DMS114 treated with DMSO at 0.1 percent for 48 hours (cell line): ENCODE results near the gene CCDC93.

ENCODE experiments used
- DNase-seq: peaks from one replicate; lab custom pipeline; 2025; ENCODE audit not compliant: unreplicated experiment; lab: John Stamatoyannopoulos, UW

The CCDC93 gene

GRCh38 chr2:117918608-117919007 is 95.3 kb downstream of the CCDC93 start:
- no peak for DNase-seq

- DNase-seq = no peak
These were observed 96.5 kb downstream of the CCDC93 start for GRCh38 chr2:117917223-117917917.

- DNase-seq = no peak
These were observed 110.9 kb downstream of the CCDC93 start for GRCh38 chr2:117902933-117903332.

DNA sequence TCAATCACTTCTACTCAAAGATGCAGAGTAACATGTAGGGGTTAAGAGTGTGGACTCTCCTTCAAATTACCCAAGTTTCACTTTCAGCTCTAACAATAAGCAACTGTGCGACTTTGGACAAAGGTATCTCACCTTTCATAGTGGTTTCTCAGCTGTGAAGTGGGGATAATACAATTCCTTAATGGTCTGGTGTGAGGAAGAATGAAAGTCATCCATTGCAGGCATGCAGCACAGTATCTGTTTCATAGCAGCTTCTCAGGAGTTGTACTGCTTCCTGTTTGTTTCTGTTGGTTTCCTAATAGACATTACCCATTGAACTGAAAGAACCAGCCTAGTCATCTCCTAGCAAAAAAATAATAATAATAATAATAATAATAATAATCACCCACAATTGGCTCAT is 125.0 kb downstream of the CCDC93 start:
- no peak for DNase-seq

GRCh38 chr2:117885308-117885707 is 128.6 kb downstream of the CCDC93 start:
- DNase-seq = no peak

- no peak for DNase-seq
These were observed 134.9 kb downstream of the CCDC93 start for GRCh38 chr2:117879003-117879402.

- no peak for DNase-seq
These were observed 138.1 kb downstream of the CCDC93 start for GRCh38 chr2:117875786-117876185.
